GM12878 (cell line): ENCODE measurements around the gene CALM3. TPM values are rescaled to one million over a fixed set of nuclear protein-coding genes. Genes with fewer than 3 reads are reported as not detected.

ENCODE experiments used
- CBFB ChIP-seq: IDR thresholded peaks from 2 replicates; pipeline ENCODE4 v1.6.1; 2016; ENCODE audit warnings: antibody characterized with exemption, low read depth
- CHD1 ChIP-seq: IDR thresholded peaks from 2 replicates; pipeline ENCODE4 v1.6.1; 2012; ENCODE audit warnings: low read depth, low read length, improper control_type of control experiment
- EED ChIP-seq: sonication (generic); IDR thresholded peaks from 2 replicates; pipeline ENCODE4 v1.6.1; 2016; ENCODE audit warnings: antibody characterized with exemption, low read depth
- GATAD2B ChIP-seq: fragments of 450-650 bp; conservative IDR thresholded peaks from 2 replicates; pipeline ENCODE4 v1.6.1; 2017; ENCODE audit warnings: low read depth, mild to moderate bottlenecking, moderate library complexity
- IKZF1 ChIP-seq: fragments of 450-650 bp; conservative IDR thresholded peaks from 2 replicates; pipeline ENCODE4 v1.6.1; 2017; ENCODE audit warnings: antibody characterized with exemption, mild to moderate bottlenecking
- NBN ChIP-seq: fragments of 450-650 bp; IDR thresholded peaks from 2 replicates; pipeline ENCODE4 v1.6.1; 2016
- NR2F1 ChIP-seq: fragments of 450-650 bp; conservative IDR thresholded peaks from 2 replicates; pipeline ENCODE4 v1.6.1; 2017; ENCODE audit warnings: mild to moderate bottlenecking
- PML ChIP-seq: IDR thresholded peaks from 2 replicates; pipeline ENCODE4 v1.6.1; 2012; ENCODE audit warnings: low read length, inconsistent platforms
- RAD21 ChIP-seq: IDR thresholded peaks from 2 replicates; pipeline ENCODE4 v1.6.1; 2011; ENCODE audit warnings: mild to moderate bottlenecking, low read depth, low read length, moderate library complexity; ENCODE audit not compliant: insufficient read depth
- TCF12 ChIP-seq: IDR thresholded peaks from 2 replicates; pipeline ENCODE4 v1.6.1; 2011; ENCODE audit warnings: low read depth, mild to moderate bottlenecking, low read length
- polyA plus RNA-seq, 11 experiments: library from polyadenylated mRNA; depleted of rRNA in 4 of 11; unstranded in 6 of 11; stranded (reverse) in 5 of 11; fragments of >200 nt; fragmentation: Nextera tagmentation in 4 of 11; fragmentation: Illumina TruSeq in 1 of 11; extraction: Ambion mirVana in 4 of 11; extraction: Trizol in 1 of 11; gene quantifications; 1 replicate in 1 of 11; 2 replicates in 10 of 11; pipeline versions ENCODE4 v1.2.1 to v1.2.3, GENCODE V29; 2011 to 2016; ENCODE audit warnings: inconsistent platforms in 2 of 11, missing spikeins in 2 of 11, low read depth in 1 of 11
- total RNA-seq, 4 experiments: library from RNA; depleted of rRNA in 3 of 4; stranded (reverse); fragments of >200 nt in 3 of 4; fragmentation: Illumina TruSeq in 1 of 4; extraction: Trizol in 1 of 4; gene quantifications; 2 replicates each; pipeline versions ENCODE4 v1.2.1 to v1.2.3, GENCODE V29; 2013 to 2021
- TF ChIP-seq, protein P1 (sequence below): fragments of 450-650 bp; IDR thresholded peaks from 2 replicates; pipeline ENCODE4 v1.6.1; 2017; ENCODE audit warnings: low read depth, mild to moderate bottlenecking, moderate library complexity
- TF ChIP-seq, protein P2 (sequence below), 3 experiments: IDR thresholded peaks in 2 of 3; conservative IDR thresholded peaks in 1 of 3; 2 replicates each; pipeline ENCODE4 v1.5.1; 2011; ENCODE audit warnings: low read depth in 3 of 3, low read length in 3 of 3, mild to moderate bottlenecking in 3 of 3, control low read depth in 2 of 3, moderate library complexity in 2 of 3, inconsistent platforms in 1 of 3, mixed read lengths in 1 of 3; ENCODE audit not compliant: control insufficient read depth in 2 of 3, insufficient read depth in 1 of 3; ENCODE audit errors: extremely low read depth in 1 of 3

The CALM3 gene
- total and polyA plus RNA-seq, 10 of the 15 experiments (the other 5 are each of a cell fraction or from before 2014, with no cell fraction given): 164 to 849 (median 347) TPM

DNA sequence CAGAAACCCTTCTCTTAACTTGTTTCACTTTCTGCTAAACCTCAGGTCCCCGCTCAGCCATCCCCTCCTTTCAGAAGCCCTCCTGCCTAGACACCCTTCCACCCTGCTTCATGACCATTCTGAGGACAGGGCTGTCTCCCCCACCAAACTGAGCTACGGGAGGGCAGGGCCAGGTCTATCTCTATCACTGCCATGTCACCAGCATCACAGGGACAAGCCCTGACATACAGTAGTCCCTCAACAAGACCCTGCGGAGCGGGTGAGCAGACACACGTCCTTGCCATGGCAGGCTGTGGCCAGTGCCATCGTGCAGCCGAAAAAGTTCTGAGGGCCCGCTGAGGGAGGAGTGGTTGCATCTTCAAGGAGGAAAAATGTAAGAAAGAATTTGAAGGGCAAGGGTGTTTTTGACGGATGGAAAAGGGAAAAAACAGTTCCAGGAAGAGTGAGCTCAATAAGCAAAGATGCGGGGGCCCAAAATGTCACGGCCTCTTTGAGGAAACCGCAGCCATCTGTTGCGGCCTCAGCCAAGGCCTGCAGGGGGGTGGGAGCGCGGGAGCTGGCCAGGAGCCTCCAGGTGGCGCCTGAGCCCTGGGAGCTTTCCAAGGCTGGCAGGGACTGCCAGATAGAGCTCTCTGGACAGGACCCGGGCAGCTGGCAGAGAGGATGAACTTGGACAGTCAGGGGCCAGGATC, 15.6 kb downstream of the CALM3 start (continued):
- TF ChIP-seq, protein P1, sequence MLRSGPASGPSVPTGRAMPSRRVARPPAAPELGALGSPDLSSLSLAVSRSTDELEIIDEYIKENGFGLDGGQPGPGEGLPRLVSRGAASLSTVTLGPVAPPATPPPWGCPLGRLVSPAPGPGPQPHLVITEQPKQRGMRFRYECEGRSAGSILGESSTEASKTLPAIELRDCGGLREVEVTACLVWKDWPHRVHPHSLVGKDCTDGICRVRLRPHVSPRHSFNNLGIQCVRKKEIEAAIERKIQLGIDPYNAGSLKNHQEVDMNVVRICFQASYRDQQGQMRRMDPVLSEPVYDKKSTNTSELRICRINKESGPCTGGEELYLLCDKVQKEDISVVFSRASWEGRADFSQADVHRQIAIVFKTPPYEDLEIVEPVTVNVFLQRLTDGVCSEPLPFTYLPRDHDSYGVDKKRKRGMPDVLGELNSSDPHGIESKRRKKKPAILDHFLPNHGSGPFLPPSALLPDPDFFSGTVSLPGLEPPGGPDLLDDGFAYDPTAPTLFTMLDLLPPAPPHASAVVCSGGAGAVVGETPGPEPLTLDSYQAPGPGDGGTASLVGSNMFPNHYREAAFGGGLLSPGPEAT: peak; percentile 20; the same call in 1 of the 2 replicates
- TF ChIP-seq CHD1 (no peak), PML (no peak), TCF12 (peak; percentile 87), NR2F1 (peak; percentile 51; the same call in 1 of the 2 replicates), EED (peak; percentile 90), NBN (0 out of 2 replicates have a peak, but pooled peaks have one; percentile 12), IKZF1 (peak; percentile 84), GATAD2B (peak; percentile 32; the same call in 1 of the 2 replicates), CBFB (peak; percentile 87), RAD21 (peak; percentile 50)
- TF ChIP-seq, protein P2, sequence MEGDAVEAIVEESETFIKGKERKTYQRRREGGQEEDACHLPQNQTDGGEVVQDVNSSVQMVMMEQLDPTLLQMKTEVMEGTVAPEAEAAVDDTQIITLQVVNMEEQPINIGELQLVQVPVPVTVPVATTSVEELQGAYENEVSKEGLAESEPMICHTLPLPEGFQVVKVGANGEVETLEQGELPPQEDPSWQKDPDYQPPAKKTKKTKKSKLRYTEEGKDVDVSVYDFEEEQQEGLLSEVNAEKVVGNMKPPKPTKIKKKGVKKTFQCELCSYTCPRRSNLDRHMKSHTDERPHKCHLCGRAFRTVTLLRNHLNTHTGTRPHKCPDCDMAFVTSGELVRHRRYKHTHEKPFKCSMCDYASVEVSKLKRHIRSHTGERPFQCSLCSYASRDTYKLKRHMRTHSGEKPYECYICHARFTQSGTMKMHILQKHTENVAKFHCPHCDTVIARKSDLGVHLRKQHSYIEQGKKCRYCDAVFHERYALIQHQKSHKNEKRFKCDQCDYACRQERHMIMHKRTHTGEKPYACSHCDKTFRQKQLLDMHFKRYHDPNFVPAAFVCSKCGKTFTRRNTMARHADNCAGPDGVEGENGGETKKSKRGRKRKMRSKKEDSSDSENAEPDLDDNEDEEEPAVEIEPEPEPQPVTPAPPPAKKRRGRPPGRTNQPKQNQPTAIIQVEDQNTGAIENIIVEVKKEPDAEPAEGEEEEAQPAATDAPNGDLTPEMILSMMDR (IDR thresholded peaks at IDR 0.05 in 2 of 3, conservative IDR thresholded peaks at IDR 0.05 in 1 of 3; ENCODE audit: control insufficient read depth in 2 of 3, extremely low read depth in 1 of 3, insufficient read depth in 1 of 3, low read depth in 3 of 3, low read length in 3 of 3): peak; percentile 32 to 73 (median 55)
